PC-3 (cell line): ENCODE measurements around the gene CXorf49. TPM values are rescaled to one million over a fixed set of nuclear protein-coding genes. Genes with fewer than 3 reads are reported as not detected.

Experiments
- ATAC-seq: fragments of 200-7000 bp; cut with Tn5 transposase; 2 replicates; pipeline ENCODE4 v1.9.1; 2020; ENCODE audit warnings: mild to moderate bottlenecking, moderate library complexity
- BruUV-seq: library from RNA; stranded (reverse); fragments of 400-500 nt; replicated peaks from 2 replicates; lab custom pipeline; 2021; lab: Mats Ljungman, UMichigan
- CTCF ChIA-PET: fragments of 300-600 bp; sonication (Branson Sonifier 250); formaldehyde crosslinking; loops from one replicate; lab custom pipeline; 2022; ENCODE audit warnings: antibody characterized with exemption; lab: Charles Lee
- POLR2A ChIA-PET: fragments of 300-600 bp; sonication (Branson Sonifier 250); formaldehyde crosslinking; loops from one replicate; lab custom pipeline; 2022; ENCODE audit warnings: antibody characterized with exemption; ENCODE audit not compliant: unreplicated experiment; lab: Charles Lee
- DNase-seq: peaks from one replicate; pipeline ENCODE4 v3.0.0-alpha.2; 2015
- H2AFZ ChIP-seq: fragments of 300-600 bp; sonication (generic); 2 replicates; pipeline ENCODE4 v1.6.0; 2016; ENCODE audit warnings: antibody characterized with exemption, low read length
- H3F3A ChIP-seq: fragments of 300-600 bp; sonication (generic); one replicate; pipeline ENCODE4 v1.6.0; 2017; ENCODE audit warnings: antibody characterized with exemption, low read length, control low read depth, mild to moderate bottlenecking; ENCODE audit not compliant: unreplicated experiment
- H3K27ac ChIP-seq: fragments of 300-600 bp; sonication (generic); 2 replicates; pipeline ENCODE4 v1.5.1; 2016; ENCODE audit warnings: mild to moderate bottlenecking, low read length
- H3K27me3 ChIP-seq: fragments of 300-600 bp; sonication (generic); 2 replicates; pipeline ENCODE4 v1.6.1; 2016; ENCODE audit warnings: low read length, mixed read lengths
- H3K36me3 ChIP-seq: fragments of 300-600 bp; sonication (generic); 2 replicates; pipeline ENCODE4 v1.6.1; 2016; ENCODE audit warnings: low read depth, mixed run types, low read length, mixed read lengths
- H3K4me1 ChIP-seq: fragments of 300-600 bp; sonication (generic); 2 replicates; pipeline ENCODE4 v1.5.1; 2016; ENCODE audit warnings: low read length; ENCODE audit not compliant: insufficient read depth
- H3K4me2 ChIP-seq: fragments of 300-600 bp; sonication (generic); 2 replicates; pipeline ENCODE4 v1.6.0; 2016; ENCODE audit warnings: low read length
- H3K4me3 ChIP-seq: fragments of 300-600 bp; sonication (generic); 2 replicates; pipeline ENCODE4 v1.5.1; 2016; ENCODE audit warnings: mild to moderate bottlenecking, low read length, mixed read lengths
- H3K79me2 ChIP-seq: fragments of 300-600 bp; sonication (generic); 2 replicates; pipeline ENCODE4 v1.6.1; 2017; ENCODE audit warnings: low read length, mixed read lengths
- H3K9ac ChIP-seq: fragments of 300-600 bp; sonication (generic); 2 replicates; pipeline ENCODE4 v1.6.0; 2016; ENCODE audit warnings: mild to moderate bottlenecking, low read length
- H3K9me2 ChIP-seq: fragments of 300-600 bp; sonication (generic); replicated peaks from 2 replicates; pipeline ENCODE4 v1.6.1; 2016; ENCODE audit warnings: mixed run types, low read length, mixed read lengths
- H3K9me3 ChIP-seq: fragments of 300-600 bp; sonication (generic); 2 replicates; pipeline ENCODE4 v1.6.1; 2016; ENCODE audit warnings: low read length, mixed read lengths
- H4K20me1 ChIP-seq: fragments of 300-600 bp; sonication (generic); 2 replicates; pipeline ENCODE4 v1.6.1; 2016; ENCODE audit warnings: low read length, mixed read lengths
- CTCF ChIP-seq: fragments of 300-600 bp; sonication (generic); conservative IDR thresholded peaks from 2 replicates; pipeline ENCODE4 v1.5.1; 2017; ENCODE audit warnings: antibody characterized with exemption, low read depth, mild to moderate bottlenecking, low read length
- EZH2 ChIP-seq: fragments of 300-600 bp; sonication (generic); IDR thresholded peaks from one replicate; pipeline ENCODE4 v1.6.1; 2017; ENCODE audit warnings: antibody characterized with exemption, mild to moderate bottlenecking, low read length; ENCODE audit not compliant: unreplicated experiment
- EZH2phosphoT487 ChIP-seq: fragments of 300-600 bp; sonication (generic); IDR thresholded peaks from 2 replicates; pipeline ENCODE4 v1.6.1; 2018; ENCODE audit warnings: mild to moderate bottlenecking, antibody characterized with exemption, low read length, borderline replicate concordance
- intact Hi-C: fragments of 100-400 bp; cut with micrococcal nuclease; formaldehyde crosslinking; loops from 2 replicates; pipeline ENCODE4 v1.9.0; 2023
- total RNA-seq: library from RNA; depleted of rRNA; stranded (reverse); fragments of >200 nt; gene quantifications from 2 replicates; pipeline ENCODE4 v1.2.3, GENCODE V29; 2014

The CXorf49 gene
- total RNA-seq, 1 experiment from 2014 or later = not detected

- DNase-seq (no peak), ATAC-seq (no peak)
- Histone ChIP-seq H3K27ac (no peak overlapping the region), H2AFZ (no peak overlapping the region), H3F3A (no peaks in the 10 kb centered on the region), H4K20me1 (no peaks in the 10 kb centered on the region), H3K27me3 (no peaks in the 10 kb centered on the region), H3K9me2 (no peaks in the 10 kb centered on the region), H3K4me1 (peaks cover 19% of the 10 kb centered on the region), H3K9me3 (no peaks in the 10 kb centered on the region), H3K79me2 (no peaks in the 10 kb centered on the region), H3K4me2 (no peak overlapping the region), H3K36me3 (no peaks in the 10 kb centered on the region), H3K4me3 (no peak overlapping the region), H3K9ac (no peak overlapping the region)
- BruUV-seq = no TSS peak
- intact Hi-C loops = no loop called here
- ChIA-PET POLR2A (no interaction called here), CTCF (no interaction called here)
- TF ChIP-seq EZH2phosphoT487 = no peak
- TF ChIP-seq CTCF = no peak
- TF ChIP-seq EZH2 = no peak
These were observed 49.9 kb downstream of the CXorf49 start for GRCh38 chrX:71668248-71668595.

GRCh38 chrX:71667328-71668247 lies 50.5 kb downstream of the CXorf49 start, which contains the start of gene LOC101059915:
TSS of gene LOC101059915 (plus strand) at chrX:71667546.
- Histone ChIP-seq H3K9me2 (no peaks in the 10 kb centered on the region), H4K20me1 (no peaks in the 10 kb centered on the region), H3F3A (no peaks in the 10 kb centered on the region), H3K4me3 (no peak within 1 kb of the TSS), H3K79me2 (no peaks in the 10 kb centered on the region), H3K27me3 (no peaks in the 10 kb centered on the region), H2AFZ (no peak within 1 kb of the TSS), H3K4me1 (peaks cover 19% of the 10 kb centered on the region), H3K9ac (no peak within 1 kb of the TSS), H3K36me3 (no peaks in the 10 kb centered on the region), H3K9me3 (no peaks in the 10 kb centered on the region), H3K27ac (no peak within 1 kb of the TSS), H3K4me2 (no peak within 1 kb of the TSS)
- TF ChIP-seq EZH2phosphoT487 (no peak), EZH2 (no peak), CTCF (no peak)
- ATAC-seq (no peak), DNase-seq (no peak)
- POLR2A ChIA-PET = no interaction called here
- BruUV-seq = no TSS peak
- intact Hi-C loops = no loop called here
- CTCF ChIA-PET = no interaction called here
